WTC11 (cell line): ENCODE results near the gene PHKA1. TPM values are rescaled to one million over a fixed set of nuclear protein-coding genes. Genes with fewer than 3 reads are reported as not detected.

Experiments used
- ATAC-seq: fragments of 200-7000 bp; cut with Tn5 transposase; 2 replicates; pipeline ENCODE4 v1.10.0; 2021; ENCODE audit warnings: mild to moderate bottlenecking, moderate library complexity
- CTCF ChIA-PET: fragments of 300-600 bp; sonication (Branson Sonifier 250); formaldehyde crosslinking; loops from one replicate; lab custom pipeline; 2021; ENCODE audit warnings: antibody characterized with exemption; lab: Charles Lee
- POLR2A ChIA-PET: fragments of 350-600 bp; sonication (Branson Sonifier 250); formaldehyde crosslinking; loops from one replicate; lab custom pipeline; 2021; ENCODE audit warnings: antibody characterized with exemption; lab: Charles Lee
- DNase-seq: peaks from one replicate; pipeline ENCODE4 v3.0.0; 2021; ENCODE audit warnings: low spot score
- H3K27ac Mint-ChIP-seq: 2 replicates; pipeline ENCODE4 v1.8.0; 2021; ENCODE audit warnings: mixed read lengths
- H3K27me3 Mint-ChIP-seq: 2 replicates; pipeline ENCODE4 v1.8.0; 2021; ENCODE audit warnings: low read depth, mild to moderate bottlenecking, moderate library complexity, mixed read lengths
- H3K36me3 Mint-ChIP-seq: 2 replicates; pipeline ENCODE4 v1.8.0; 2021; ENCODE audit warnings: mixed read lengths
- H3K4me1 Mint-ChIP-seq: 2 replicates; pipeline ENCODE4 v1.8.0; 2022; ENCODE audit warnings: mixed read lengths
- H3K4me3 Mint-ChIP-seq: 2 replicates; pipeline ENCODE4 v1.8.0; 2021; ENCODE audit warnings: mild to moderate bottlenecking, moderate library complexity, mixed read lengths
- H3K9me3 Mint-ChIP-seq: 2 replicates; pipeline ENCODE4 v1.8.0; 2021; ENCODE audit warnings: mixed read lengths
- AFF4 ChIP-seq: sonication (generic); formaldehyde crosslinking; IDR thresholded peaks from 2 replicates; pipeline ENCODE4 v1.8.1; 2023; ENCODE audit warnings: mild to moderate bottlenecking, missing genetic modification reagents, borderline replicate concordance
- AR ChIP-seq: fragments of 250-450 bp; sonication (Bioruptor Pico); IDR thresholded peaks from 2 replicates; pipeline ENCODE4 v1.9.0; 2021; ENCODE audit warnings: mild to moderate bottlenecking
- ARID4B ChIP-seq: sonication (generic); formaldehyde crosslinking; IDR thresholded peaks from 2 replicates; pipeline ENCODE4 v1.8.0; 2023; ENCODE audit warnings: missing genetic modification reagents, mild to moderate bottlenecking, borderline replicate concordance
- CTCF ChIP-seq: fragments of 200-600 bp; IDR thresholded peaks from 2 replicates; pipeline ENCODE4 v1.8.0; 2022; ENCODE audit warnings: antibody characterized with exemption
- HMGA2 ChIP-seq: fragments of 250-450 bp; sonication (Bioruptor Pico); IDR thresholded peaks from 2 replicates; pipeline ENCODE4 v1.4.0; 2021; ENCODE audit warnings: mild to moderate bottlenecking, moderate library complexity
- JUN ChIP-seq: sonication (generic); formaldehyde crosslinking; IDR thresholded peaks from 2 replicates; pipeline ENCODE4 v1.8.0; 2023; ENCODE audit warnings: mild to moderate bottlenecking, missing genetic modification reagents
- KAT7 ChIP-seq: sonication (generic); formaldehyde crosslinking; IDR thresholded peaks from 2 replicates; pipeline ENCODE4 v1.8.1; 2023; ENCODE audit warnings: missing genetic modification reagents, mild to moderate bottlenecking, borderline replicate concordance
- MXD4 ChIP-seq: fragments of 250-450 bp; sonication (Bioruptor Pico); IDR thresholded peaks from 2 replicates; pipeline ENCODE4 v1.8.0; 2021; ENCODE audit warnings: mild to moderate bottlenecking, moderate library complexity, borderline replicate concordance
- NR1H2 ChIP-seq: sonication (generic); formaldehyde crosslinking; IDR thresholded peaks from 2 replicates; pipeline ENCODE4 v1.9.0; 2021; ENCODE audit warnings: mild to moderate bottlenecking, moderate library complexity, missing genetic modification reagents
- NR3C1 ChIP-seq: sonication (generic); formaldehyde crosslinking; conservative IDR thresholded peaks from 2 replicates; pipeline ENCODE4 v1.8.1; 2023; ENCODE audit warnings: low read depth, mild to moderate bottlenecking, missing genetic modification reagents
- RORB ChIP-seq: fragments of 250-450 bp; sonication (Bioruptor Pico); IDR thresholded peaks from 2 replicates; pipeline ENCODE4 v1.9.0; 2021; ENCODE audit warnings: mild to moderate bottlenecking
- SMAD4 ChIP-seq: sonication (generic); formaldehyde crosslinking; IDR thresholded peaks from 2 replicates; pipeline ENCODE4 v1.8.0; 2022; ENCODE audit warnings: mild to moderate bottlenecking, missing genetic modification reagents
- ZBTB43 ChIP-seq: sonication (generic); formaldehyde crosslinking; IDR thresholded peaks from 2 replicates; pipeline ENCODE4 v1.8.1; 2023; ENCODE audit warnings: mild to moderate bottlenecking, missing genetic modification reagents
- ZNF317 ChIP-seq: sonication (generic); formaldehyde crosslinking; IDR thresholded peaks from 2 replicates; pipeline ENCODE4 v1.8.1; 2023; ENCODE audit warnings: low read depth, mild to moderate bottlenecking, moderate library complexity, missing genetic modification reagents, borderline replicate concordance
- total RNA-seq: library from RNA; stranded (reverse); gene quantifications from 3 replicates; pipeline ENCODE4 v1.2.3, GENCODE V29; 2021

PHKA1 gene
- total RNA-seq, 1 experiment from 2014 or later = 9.9 TPM

GRCh38 chrX:72536542-72536941, 177.6 kb downstream of the PHKA1 start (continued):
- TF ChIP-seq ARID4B (CRISPR knock-in tag) = no peak
- no peak for TF ChIP-seq CTCF
- TF ChIP-seq RORB = no peak
- no peak for TF ChIP-seq AFF4 (CRISPR knock-in tag)
- no peak for TF ChIP-seq NR3C1 (CRISPR knock-in tag)
- no peak for TF ChIP-seq SMAD4
- no peak for TF ChIP-seq AR (CRISPR knock-in tag)
- TF ChIP-seq ZNF317 (CRISPR knock-in tag) = no peak
- no peak for TF ChIP-seq MXD4 (CRISPR knock-in tag)
- TF ChIP-seq NR1H2 (CRISPR knock-in tag) = no peak
- TF ChIP-seq, all 79 proteins: peak for 0

- Mint-ChIP-seq H3K27me3 (no peaks in the 10 kb centered on the region), H3K4me3 (no peak overlapping the region), H3K9me3 (no peaks in the 10 kb centered on the region), H3K36me3 (no peaks in the 10 kb centered on the region), H3K4me1 (no peaks in the 10 kb centered on the region), H3K27ac (no peak overlapping the region)
- no peak for DNase-seq
- no peak for ATAC-seq
- ChIA-PET CTCF (interaction anchor here (0.9 kb wide), 1 partner anchor 234 kb away, joined by 3 read pairs; no protein-coding TSS in a partner anchor), POLR2A (interaction anchor here (0.7 kb wide), 1 partner anchor 239 kb away, joined by 9 read pairs; no protein-coding TSS in a partner anchor)
- TF ChIP-seq JUN (CRISPR knock-in tag) = no peak
- TF ChIP-seq CTCF = no peak
- TF ChIP-seq HMGA2 (CRISPR knock-in tag) = no peak
- TF ChIP-seq ZBTB43 (CRISPR knock-in tag) = no peak
- no peak for TF ChIP-seq KAT7 (CRISPR knock-in tag)
- TF ChIP-seq AFF4 (CRISPR knock-in tag) = no peak
Observed at GRCh38 chrX:72532366-72532765, 181.7 kb downstream of the PHKA1 start.
